Prostate gland (tissue), 2 donors: Measurements from ENCODE around the gene ST7. TPM values are rescaled to one million over a fixed set of nuclear protein-coding genes. Genes with fewer than 3 reads are reported as not detected.

ENCODE experiments used
- DNase-seq: peaks from one replicate; pipeline ENCODE4 v3.0.0-alpha.2; 2019; ENCODE audit warnings: low spot score
- H3K27ac ChIP-seq, 2 donors: fragments of 200-600 bp; sonication (generic); 2 replicates each; pipeline ENCODE4 v1.5.1; 2017 to 2019
- H3K27me3 ChIP-seq: fragments of 200-600 bp; sonication (generic); replicated peaks from 2 replicates; pipeline ENCODE4 v1.5.1; 2019; ENCODE audit not compliant: insufficient read depth
- H3K36me3 ChIP-seq, 2 donors: fragments of 200-600 bp; sonication (generic); 1 replicate in 1 of 2; 2 replicates in 1 of 2; pipeline versions ENCODE4 v1.5.1 to v1.8.1; 2017 to 2019
- H3K4me1 ChIP-seq: fragments of 200-600 bp; sonication (generic); replicated peaks from 2 replicates; pipeline ENCODE4 v1.5.1; 2019
- H3K4me3 ChIP-seq, 2 donors: fragments of 200-600 bp; sonication (generic); 2 replicates each; pipeline ENCODE4 v1.5.1; 2017 to 2019
- H3K9me3 ChIP-seq: fragments of 200-600 bp; sonication (generic); 2 replicates; pipeline ENCODE4 v1.5.1; 2017
- CTCF ChIP-seq, 4 experiments: fragments of 200-600 bp in 2 of 4; fragments of 450-650 bp in 2 of 4; sonication (generic) in 2 of 4; IDR thresholded peaks; 1 replicate in 3 of 4; 2 replicates in 1 of 4; pipeline ENCODE4 v1.5.1; 2016 to 2019; ENCODE audit warnings: antibody characterized with exemption in 4 of 4, mild to moderate bottlenecking in 2 of 4, moderate library complexity in 2 of 4
- POLR2A ChIP-seq: fragments of 450-650 bp; IDR thresholded peaks from one replicate; pipeline ENCODE4 v1.6.1; 2016; ENCODE audit warnings: antibody characterized with exemption, mild to moderate bottlenecking
- POLR2AphosphoS5 ChIP-seq: sonication (generic); formaldehyde crosslinking; IDR thresholded peaks from one replicate; pipeline ENCODE4 v1.6.1; 2017; ENCODE audit warnings: antibody characterized with exemption
- WGBS: methylation state at CpG from one replicate; pipeline ENCODE4 v1.1.5; 2018; 5-methylcytosine and 5-hydroxymethylcytosine counted together
- intact Hi-C: fragments of 100-400 bp; cut with DNase I; formaldehyde crosslinking; loops from one replicate; pipeline ENCODE4 v1.14.2; 2022
- total RNA-seq, 2 donors: library from RNA; depleted of rRNA; stranded (reverse); fragments of >200 nt; gene quantifications; one replicate each; pipeline ENCODE4 v1.1.0, GENCODE V29; 2016

ST7 gene
- total RNA-seq, 2 donors from 2014 or later = 18.7 to 27.5 TPM

GRCh38 chr7:117135553-117135891, 182.2 kb downstream of the ST7 start:
- Histone ChIP-seq H3K36me3 (no peaks in the 10 kb centered on the region), H3K27me3 (no peaks in the 10 kb centered on the region), H3K27ac (no peak overlapping the region), H3K4me3 (no peak overlapping the region), H3K9me3 (no peaks in the 10 kb centered on the region), H3K4me1 (no peaks in the 10 kb centered on the region)
- no peak for DNase-seq
- 96% methylated on average over 1 of the region's 1 CpG for WGBS
- intact Hi-C loops = no loop called here
- TF ChIP-seq CTCF (IDR thresholded peaks at IDR 0.05) = no peak
- no peak for TF ChIP-seq POLR2A
- no peak for TF ChIP-seq POLR2AphosphoS5

DNA sequence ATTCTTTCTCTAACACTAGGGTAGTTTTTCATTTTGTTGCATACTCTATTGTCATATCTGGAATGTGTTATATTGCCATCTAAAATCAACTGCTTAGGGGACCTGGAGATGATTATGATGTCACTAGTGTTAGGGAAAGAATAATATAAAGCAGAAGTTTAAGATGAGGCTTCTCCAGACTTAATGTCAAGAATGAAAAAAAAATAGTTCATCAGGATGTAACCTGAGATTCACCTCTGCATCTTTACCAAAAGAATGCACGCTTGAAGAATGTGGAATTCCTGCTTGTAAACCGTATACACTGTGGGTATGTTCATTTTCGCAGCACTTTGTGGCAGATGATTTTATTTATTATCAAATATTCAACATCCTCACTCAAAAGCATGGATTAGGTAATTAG, 184.6 kb downstream of the ST7 start:
- intact Hi-C loops = no loop called here

DNA sequence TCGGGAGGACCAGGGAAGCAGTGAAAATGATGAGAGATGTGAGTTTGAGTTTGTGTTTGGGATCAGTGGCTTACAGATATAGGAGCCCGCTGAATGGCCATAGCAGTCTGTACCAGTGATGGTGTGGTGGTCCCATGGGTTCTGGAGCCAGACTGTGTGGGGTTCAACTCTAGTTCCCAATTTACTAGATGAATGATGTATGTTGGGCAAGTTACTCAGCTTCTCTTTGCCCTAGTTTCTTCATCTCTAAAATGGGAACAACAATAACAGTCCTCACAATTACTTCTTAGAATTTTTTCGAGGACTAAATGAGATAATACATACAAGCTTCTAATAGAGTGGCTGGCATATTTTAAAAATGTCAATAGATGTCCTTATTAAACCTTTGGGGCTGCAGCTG, 185.2 kb downstream of the ST7 start:
- no peaks in the 10 kb centered on the region for H3K27me3 ChIP-seq
- intact Hi-C loops = no loop called here
- no peak for TF ChIP-seq POLR2AphosphoS5
- no peak for TF ChIP-seq CTCF (IDR thresholded peaks at IDR 0.05)
- no peak for TF ChIP-seq POLR2A
- DNase-seq = no peak
- no peaks in the 10 kb centered on the region for H3K9me3 ChIP-seq
- H3K4me3 ChIP-seq = no peak overlapping the region
- 90% methylated on average over 3 of the region's 3 CpGs for WGBS
- H3K27ac ChIP-seq = no peak overlapping the region
- H3K36me3 ChIP-seq = no peaks in the 10 kb centered on the region
- H3K4me1 ChIP-seq = no peaks in the 10 kb centered on the region

More for the DNA sequence above, 184.6 kb downstream of the ST7 start:
- TF ChIP-seq POLR2AphosphoS5 (no peak), CTCF (IDR thresholded peaks at IDR 0.05) (no peak), POLR2A (no peak)
- Histone ChIP-seq H3K4me1 (no peaks in the 10 kb centered on the region), H3K9me3 (no peaks in the 10 kb centered on the region), H3K36me3 (no peaks in the 10 kb centered on the region), H3K27me3 (no peaks in the 10 kb centered on the region), H3K4me3 (no peak overlapping the region), H3K27ac (no peak overlapping the region)
- 90% methylated on average over 3 of the region's 3 CpGs for WGBS
- DNase-seq = no peak

DNA sequence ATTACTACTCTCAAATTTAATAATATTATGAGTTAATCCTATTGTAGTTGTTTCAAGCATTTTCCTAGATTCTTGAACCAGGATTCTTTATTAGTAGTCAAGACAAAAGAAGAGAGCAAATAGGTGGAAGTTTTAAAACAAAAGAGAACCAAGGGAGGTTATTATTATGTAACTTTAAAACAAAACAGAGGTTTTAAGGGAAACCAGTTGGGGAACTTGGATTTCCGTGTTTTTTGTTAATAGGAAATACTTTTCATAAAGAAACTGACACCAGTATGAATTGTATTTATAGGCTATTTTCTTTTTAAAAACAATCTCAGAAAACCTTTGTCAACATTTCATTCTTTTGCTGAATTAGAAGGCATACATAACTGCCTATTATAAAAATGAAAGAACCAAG, 185.7 kb downstream of the ST7 start:
- 63% methylated on average over 1 of the region's 1 CpG for WGBS
- no peaks in the 10 kb centered on the region for H3K27me3 ChIP-seq
- H3K27ac ChIP-seq = no peak overlapping the region
- no peaks in the 10 kb centered on the region for H3K9me3 ChIP-seq
- DNase-seq = no peak
- no peak overlapping the region for H3K4me3 ChIP-seq
- TF ChIP-seq CTCF (IDR thresholded peaks at IDR 0.05) (no peak), POLR2AphosphoS5 (no peak), POLR2A (no peak)
- no peaks in the 10 kb centered on the region for H3K4me1 ChIP-seq
- intact Hi-C loops = no loop called here
- no peaks in the 10 kb centered on the region for H3K36me3 ChIP-seq

- Histone ChIP-seq H3K27ac (no peak overlapping the region), H3K4me3 (no peak overlapping the region), H3K4me1 (no peaks in the 10 kb centered on the region), H3K36me3 (no peaks in the 10 kb centered on the region), H3K9me3 (no peaks in the 10 kb centered on the region), H3K27me3 (no peaks in the 10 kb centered on the region)
- intact Hi-C loops = no loop called here
- DNase-seq = no peak
- WGBS = 72% methylated on average over 3 of the region's 3 CpGs
- TF ChIP-seq POLR2A (no peak), CTCF (IDR thresholded peaks at IDR 0.05) (no peak), POLR2AphosphoS5 (no peak)
These were observed 186.2 kb downstream of the ST7 start for GRCh38 chr7:117139397-117139984.
